MCF 10A (cell line): ENCODE data around the gene DOCK11. TPM values are rescaled to one million over a fixed set of nuclear protein-coding genes. Genes with fewer than 3 reads are reported as not detected.

Source experiments
- BruUV-seq: library from RNA; stranded (reverse); fragments of 400-500 nt; replicated peaks from 2 replicates; lab custom pipeline; 2021; lab: Mats Ljungman, UMichigan
- CTCF ChIA-PET: fragments of 300-600 bp; sonication (Branson Sonifier 250); formaldehyde crosslinking; extraction: SDS; loops from one replicate; lab custom pipeline; 2021; ENCODE audit warnings: antibody characterized with exemption, inconsistent platforms; lab: Yijun Ruan, JAX
- POLR2A ChIA-PET: fragments of 300-600, 350-650 bp; sonication (Branson Sonifier 250); formaldehyde crosslinking; extraction: SDS; loops from one replicate; lab custom pipeline; 2020; ENCODE audit warnings: antibody characterized with exemption, inconsistent platforms; lab: Yijun Ruan, JAX
- DNase-seq: peaks from one replicate; pipeline ENCODE4 v3.0.0-alpha.2; 2018; ENCODE audit not compliant: unreplicated experiment
- H3K27ac Mint-ChIP-seq: one replicate; pipeline ENCODE4 v1.8.0; 2022; ENCODE audit warnings: mild to moderate bottlenecking, low read depth, mixed read lengths; ENCODE audit not compliant: unreplicated experiment
- H3K27me3 Mint-ChIP-seq: one replicate; pipeline ENCODE4 v1.8.0; 2022; ENCODE audit warnings: mixed read lengths; ENCODE audit not compliant: insufficient read depth, unreplicated experiment
- H3K36me3 Mint-ChIP-seq: one replicate; pipeline ENCODE4 v1.8.0; 2022; ENCODE audit warnings: mild to moderate bottlenecking, moderate library complexity, mixed read lengths; ENCODE audit not compliant: insufficient read depth, unreplicated experiment
- H3K4me1 Mint-ChIP-seq: one replicate; pipeline ENCODE4 v1.8.0; 2022; ENCODE audit warnings: mixed read lengths; ENCODE audit not compliant: insufficient read depth, unreplicated experiment
- H3K4me3 Mint-ChIP-seq: one replicate; pipeline ENCODE4 v1.8.0; 2022; ENCODE audit warnings: mild to moderate bottlenecking, moderate library complexity, mixed read lengths; ENCODE audit not compliant: unreplicated experiment
- H3K9me3 Mint-ChIP-seq: one replicate; pipeline ENCODE4 v1.8.0; 2022; ENCODE audit warnings: mixed read lengths; ENCODE audit not compliant: unreplicated experiment
- CTCF ChIP-seq: fragments of 200-600 bp; IDR thresholded peaks from one replicate; pipeline ENCODE4 v1.8.0; 2022; ENCODE audit warnings: antibody characterized with exemption, mild to moderate bottlenecking; ENCODE audit not compliant: unreplicated experiment
- intact Hi-C: fragments of 100-400 bp; cut with micrococcal nuclease; formaldehyde crosslinking; loops from 2 replicates; pipeline ENCODE4 v1.14.1; 2022
- total RNA-seq: library from RNA; stranded (reverse); gene quantifications from 2 replicates; pipeline ENCODE4 v1.2.3, GENCODE V29; 2022

Gene DOCK11
- total RNA-seq, 1 experiment from 2014 or later: 1.9 TPM

GRCh38 chrX:118614150-118614549 is 118.5 kb downstream of the DOCK11 start:
- intact Hi-C loops: no loop called here
- BruUV-seq: no TSS peak
- H3K27me3 Mint-ChIP-seq: peaks cover 22% of the 10 kb centered on the region
- H3K27ac Mint-ChIP-seq: no peak overlapping the region
- no peak overlapping the region for H3K4me3 Mint-ChIP-seq
- ChIA-PET CTCF (interaction anchor here (0.6 to 5.0 kb wide), 7 partner anchors 10 to 194 kb away, joined by 3 to 17 read pairs (median 3); no protein-coding TSS in a partner anchor), POLR2A (interaction anchor here (0.7 kb wide), 1 partner anchor 98 kb away, joined by 3 read pairs; no protein-coding TSS in a partner anchor)
- H3K4me1 Mint-ChIP-seq: no peaks in the 10 kb centered on the region
- no peaks in the 10 kb centered on the region for H3K9me3 Mint-ChIP-seq
- no peak for TF ChIP-seq CTCF
- no peak for DNase-seq
- no peaks in the 10 kb centered on the region for H3K36me3 Mint-ChIP-seq

GRCh38 chrX:118615141-118615540 is 119.5 kb downstream of the DOCK11 start:
- H3K36me3 Mint-ChIP-seq: no peaks in the 10 kb centered on the region
- TF ChIP-seq CTCF: no peak
- H3K27me3 Mint-ChIP-seq: peaks cover 22% of the 10 kb centered on the region
- no TSS peak for BruUV-seq
- CTCF ChIA-PET: interaction anchor here (0.5 to 1.1 kb wide), 2 partner anchors 12 to 1140 kb away, joined by 3 to 4 read pairs; no protein-coding TSS in a partner anchor
- H3K27ac Mint-ChIP-seq: no peak overlapping the region
- no peaks in the 10 kb centered on the region for H3K9me3 Mint-ChIP-seq
- intact Hi-C loops: no loop called here
- H3K4me3 Mint-ChIP-seq: no peak overlapping the region
- H3K4me1 Mint-ChIP-seq: no peaks in the 10 kb centered on the region
- POLR2A ChIA-PET: no interaction called here
- DNase-seq: no peak

DNA sequence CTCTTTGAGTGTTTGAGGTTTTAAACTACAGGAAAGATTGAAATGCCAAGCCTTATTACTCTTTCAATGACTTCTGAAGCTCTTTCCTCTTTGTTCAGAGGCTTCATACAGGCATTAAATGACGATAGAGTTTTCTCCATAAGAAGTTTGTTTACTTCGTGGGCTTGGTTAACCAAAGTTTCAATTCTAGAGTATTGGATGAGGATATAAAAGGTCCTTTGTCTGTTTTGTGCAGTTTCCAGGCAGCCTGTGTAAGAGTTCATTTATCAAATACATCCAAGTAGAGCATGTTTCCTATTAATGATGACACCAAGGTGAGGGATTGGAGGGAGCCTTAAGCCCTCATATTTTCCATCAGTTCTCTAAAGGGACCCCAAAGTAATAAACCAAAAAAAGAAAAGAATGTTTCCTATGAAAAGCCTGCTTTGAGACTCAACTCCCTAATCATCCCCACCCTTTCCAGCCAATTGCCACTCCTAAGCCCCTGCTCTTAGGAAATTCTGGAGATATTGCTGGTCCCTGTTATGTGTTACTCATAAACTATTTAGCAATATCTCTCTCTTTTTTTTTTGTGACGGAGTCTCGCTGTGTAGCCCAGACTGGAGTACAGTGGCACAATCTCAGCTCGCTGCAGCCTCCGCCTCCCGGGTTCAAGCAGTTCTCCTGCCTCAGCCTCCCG is 125.6 kb downstream of the DOCK11 start:
- BruUV-seq: no TSS peak
- no peak for DNase-seq
- TF ChIP-seq CTCF: no peak
- no peaks in the 10 kb centered on the region for H3K27me3 Mint-ChIP-seq
- H3K27ac Mint-ChIP-seq: no peak overlapping the region
- POLR2A ChIA-PET: no interaction called here
- no peaks in the 10 kb centered on the region for H3K36me3 Mint-ChIP-seq
- no peak overlapping the region for H3K4me3 Mint-ChIP-seq
- intact Hi-C loops: no loop called here
- H3K4me1 Mint-ChIP-seq: no peaks in the 10 kb centered on the region
- CTCF ChIA-PET: interaction anchor here (0.6 to 0.8 kb wide), 4 partner anchors 17 to 58 kb away, joined by 3 read pairs; no protein-coding TSS in a partner anchor
- no peaks in the 10 kb centered on the region for H3K9me3 Mint-ChIP-seq

GRCh38 chrX:118623062-118623461 is 127.4 kb downstream of the DOCK11 start:
- DNase-seq: no peak
- ChIA-PET POLR2A (interaction anchor here (0.6 kb wide), 1 partner anchor 21 kb away, joined by 3 read pairs; no protein-coding TSS in a partner anchor), CTCF (interaction anchor here (0.7 to 3.0 kb wide), 5 partner anchors 21 to 702 kb away, joined by 3 to 21 read pairs (median 3); no protein-coding TSS in a partner anchor)
- H3K27me3 Mint-ChIP-seq: no peaks in the 10 kb centered on the region
- no peak overlapping the region for H3K27ac Mint-ChIP-seq
- intact Hi-C loops: no loop called here
- no TSS peak for BruUV-seq
- H3K9me3 Mint-ChIP-seq: no peaks in the 10 kb centered on the region
- no peaks in the 10 kb centered on the region for H3K4me1 Mint-ChIP-seq
- TF ChIP-seq CTCF: no peak
- H3K36me3 Mint-ChIP-seq: no peaks in the 10 kb centered on the region
- H3K4me3 Mint-ChIP-seq: no peak overlapping the region
